ENCODE measurements around the gene STEAP4.
"Not testable (repeated sequence)": the region's sequence is repeated elsewhere in the genome, so short reads cannot be mapped to it uniquely, and the experiment has no call there.

Gene STEAP4

GRCh38 chr7:88311675-88312036, 5.0 kb upstream of the STEAP4 start:
- DNase-seq, result no peak

- DNase-seq, result no peak
These were observed 4.4 kb upstream of the STEAP4 start for GRCh38 chr7:88310956-88311674.

GRCh38 chr7:88309819-88310218, 3.1 kb upstream of the STEAP4 start:
- DNase-seq, result no peak

GRCh38 chr7:88307823-88308222, 1.1 kb upstream of the STEAP4 start:
- no peak for DNase-seq

- no peak for DNase-seq
These were observed 718 bp upstream of the STEAP4 start for GRCh38 chr7:88307412-88307811.

GRCh38 chr7:88305044-88305443, 1.6 kb downstream of the STEAP4 start:
- DNase-seq, result no peak

DNA sequence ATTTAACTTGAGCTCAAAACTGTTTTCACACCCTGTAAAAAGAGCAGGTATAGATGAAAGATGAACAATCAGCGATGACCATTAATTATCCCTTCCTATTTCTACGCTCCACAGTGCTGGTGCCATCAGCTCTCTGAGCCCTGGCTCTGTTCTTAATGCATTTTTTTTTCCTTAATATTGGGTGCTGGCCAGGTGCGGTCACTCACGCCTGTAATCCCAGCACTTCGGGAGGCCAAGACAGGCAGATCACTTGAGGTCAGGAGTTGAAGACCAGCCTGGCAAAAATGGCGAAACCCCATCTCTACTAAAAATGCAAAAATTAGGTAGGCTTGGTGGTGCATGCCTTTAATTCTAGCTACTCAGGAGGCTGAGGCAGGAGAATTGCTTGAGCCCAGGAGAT, 4.2 kb downstream of the STEAP4 start:
- no peak for DNase-seq

DNA sequence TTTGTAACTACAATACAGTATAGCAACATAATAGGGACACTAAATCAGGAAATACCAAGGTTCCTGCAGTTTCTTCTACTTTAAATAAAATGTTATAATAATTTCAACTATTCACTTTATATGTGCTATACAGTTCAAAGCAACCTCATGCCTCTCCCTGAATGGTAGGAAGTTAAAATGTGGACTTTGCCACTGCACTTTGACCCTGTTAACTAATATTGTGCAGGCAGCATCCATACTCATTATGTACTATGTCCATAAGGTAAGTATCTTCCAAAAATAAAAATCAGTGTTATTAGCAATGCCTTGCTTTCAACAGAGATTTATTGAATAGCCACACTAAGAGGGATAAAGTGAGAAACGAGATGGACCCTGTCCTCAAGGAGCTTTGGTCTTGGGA, 4.8 kb downstream of the STEAP4 start:
- DNase-seq, result no peak

- DNase-seq, result no peak
These were observed 6.2 kb downstream of the STEAP4 start for GRCh38 chr7:88300401-88300945.

DNA sequence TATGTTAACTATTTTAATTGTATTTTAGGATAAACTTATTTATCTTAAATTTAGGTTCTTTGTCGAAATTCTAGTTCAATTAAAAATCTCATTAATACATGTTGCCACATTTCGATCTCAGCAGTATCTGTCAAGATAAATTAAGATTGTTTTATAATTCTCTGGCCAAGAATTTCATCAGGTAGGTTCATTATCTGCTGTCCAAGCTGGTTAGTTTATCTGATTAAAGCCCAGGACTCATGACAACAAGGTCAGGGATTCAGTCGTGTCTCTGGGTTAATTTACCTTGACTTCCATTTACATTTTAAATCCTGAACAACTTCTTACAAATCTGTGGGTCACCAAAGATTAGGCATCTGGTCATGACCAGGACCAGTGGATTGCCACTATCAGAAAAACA, 7.6 kb downstream of the STEAP4 start:
- no peak for DNase-seq

GRCh38 chr7:88293866-88294265, 12.8 kb downstream of the STEAP4 start:
- DNase-seq, result no peak

- DNase-seq, result no peak
These were observed 15.1 kb downstream of the STEAP4 start for GRCh38 chr7:88291398-88292173.

DNA sequence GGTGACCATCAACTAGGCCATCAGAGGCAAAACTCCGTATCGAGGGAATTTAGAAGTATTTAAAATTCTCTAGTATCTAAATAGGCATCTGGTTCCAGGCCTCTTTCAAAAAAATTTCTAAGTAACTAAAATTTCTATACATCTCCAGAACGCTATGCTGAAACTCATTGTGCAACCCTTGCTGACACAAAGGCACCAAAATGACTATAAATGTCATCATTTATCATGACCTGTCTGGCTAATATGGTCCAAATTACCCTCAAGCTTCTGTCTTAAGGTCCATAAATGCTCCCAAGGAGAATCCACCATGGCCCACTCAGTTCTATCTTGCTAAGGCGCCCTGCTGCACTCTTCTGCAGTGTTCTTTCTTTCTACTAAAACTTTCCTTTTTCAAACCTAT, 16.2 kb downstream of the STEAP4 start:
- DNase-seq, result no peak

DNA sequence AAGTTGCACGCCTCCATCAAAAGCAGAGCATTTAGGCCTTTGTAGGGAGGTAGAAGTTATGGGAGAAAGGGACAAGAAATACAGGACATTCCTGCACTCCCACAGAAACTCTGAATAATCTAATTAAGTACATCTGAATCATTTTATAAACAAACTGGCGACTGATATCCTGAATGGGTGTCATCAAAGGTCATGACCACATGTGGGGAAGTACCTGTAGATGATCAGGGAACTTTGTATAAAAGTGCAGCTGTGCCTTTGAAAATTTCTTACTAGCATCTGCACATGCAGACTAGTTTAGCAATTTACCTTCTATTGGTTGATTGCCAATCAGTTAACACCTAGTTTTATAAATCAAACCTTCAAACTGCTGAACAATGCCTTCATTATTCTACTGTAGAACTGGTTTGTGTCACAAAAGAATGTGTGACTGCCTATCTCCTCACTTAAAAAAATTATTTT, 17.1 kb downstream of the STEAP4 start:
- no peak for DNase-seq

GRCh38 chr7:88281749-88282148, 24.9 kb downstream of the STEAP4 start:
- no peak for DNase-seq

- DNase-seq, result no peak
These were observed 25.9 kb downstream of the STEAP4 start for GRCh38 chr7:88280801-88281200.

GRCh38 chr7:88279323-88279722, 27.4 kb downstream of the STEAP4 start:
- DNase-seq, result no peak

GRCh38 chr7:88278881-88279280, 27.8 kb downstream of the STEAP4 start:
- DNase-seq, result no peak

DNA sequence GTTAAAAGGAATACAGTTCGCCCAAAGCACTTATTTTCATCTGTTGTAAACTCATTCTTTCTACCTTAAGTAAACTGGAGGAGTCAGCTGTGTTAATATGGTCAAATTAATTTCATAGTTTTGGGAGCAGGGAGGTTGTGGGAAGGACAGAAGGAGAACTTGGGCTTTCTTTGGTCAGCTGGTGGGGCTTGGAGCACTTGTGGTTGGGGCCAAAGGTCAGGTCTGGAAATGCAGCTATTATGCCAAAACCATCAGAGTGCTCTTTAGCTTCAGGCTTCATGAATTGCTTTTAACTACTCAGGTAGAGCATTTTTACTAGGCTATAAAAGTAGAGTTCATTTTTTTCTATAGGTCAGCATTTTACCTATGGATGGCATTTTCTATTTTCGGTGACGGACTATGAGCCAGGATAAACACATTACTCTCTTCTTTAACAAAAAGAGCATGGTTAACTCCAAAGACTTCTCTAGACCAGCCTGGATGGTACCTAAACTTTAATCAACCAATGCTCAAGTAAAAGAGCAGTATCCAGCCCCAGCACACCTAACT, 30.0 kb downstream of the STEAP4 start:
- no peak for DNase-seq

GRCh38 chr7:88274856-88275255, 31.8 kb downstream of the STEAP4 start:
- not testable (repeated sequence) for DNase-seq

DNA sequence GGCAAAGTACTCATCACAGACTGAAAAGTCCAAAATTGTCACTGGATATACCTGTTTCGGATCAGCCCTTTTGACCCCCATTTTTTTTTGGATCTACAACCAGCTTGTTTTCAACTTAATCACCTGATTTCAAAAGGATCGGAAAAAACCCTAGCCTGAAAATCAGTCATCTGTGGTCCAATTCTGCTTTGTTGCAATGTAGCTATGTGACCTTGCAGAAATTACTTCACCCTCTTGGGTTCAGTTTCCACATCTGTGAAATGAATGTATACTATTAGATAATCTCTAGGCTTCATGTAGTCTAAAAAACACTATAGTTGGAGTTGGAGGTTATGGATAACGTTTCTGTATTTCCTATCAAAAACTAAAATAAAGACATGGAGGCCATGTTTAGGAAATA, 37.1 kb downstream of the STEAP4 start:
- DNase-seq, result no peak

- DNase-seq, result no peak
These were observed 37.8 kb downstream of the STEAP4 start for GRCh38 chr7:88268858-88269257.

DNA sequence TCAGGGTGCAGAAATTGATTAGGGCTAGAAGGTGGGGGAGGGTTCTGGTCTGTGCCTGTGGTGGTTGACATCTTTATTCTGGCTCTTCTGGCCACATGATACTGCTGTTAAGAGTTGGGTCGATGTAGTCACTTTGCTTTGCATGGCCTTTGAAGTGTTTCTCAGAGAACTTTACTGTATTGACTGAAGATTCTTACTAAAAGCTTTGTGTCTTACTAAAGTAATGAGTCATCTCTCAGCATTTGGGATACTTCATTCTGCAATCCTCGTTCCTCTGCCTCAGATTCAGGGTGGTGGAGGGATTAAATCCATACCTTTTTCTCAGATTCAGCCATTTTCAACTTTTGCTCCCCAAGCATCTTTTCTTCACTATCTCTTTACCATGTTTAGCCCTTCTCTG, 38.6 kb downstream of the STEAP4 start:
- no peak for DNase-seq

DNA sequence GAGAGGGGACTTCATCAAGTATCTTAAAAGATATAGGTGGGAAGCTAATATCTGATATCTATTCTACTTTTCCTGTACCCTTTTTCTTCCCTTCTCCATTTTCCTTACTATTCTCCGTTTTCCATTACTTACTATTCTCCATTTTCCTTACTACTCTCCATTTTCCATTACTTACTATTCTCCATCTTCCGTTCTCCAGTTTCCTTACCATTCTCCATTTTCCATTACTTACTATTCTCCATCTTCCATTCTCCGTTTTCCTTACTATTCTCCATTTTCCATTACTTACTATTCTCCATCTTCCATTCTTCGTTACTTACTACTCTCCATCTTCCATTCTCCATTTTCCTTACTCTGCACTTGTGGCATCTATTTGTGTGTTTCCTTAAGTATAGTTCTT, 39.3 kb downstream of the STEAP4 start:
- no peak for DNase-seq
